ENCODE data around the gene SARDH. TPM values are rescaled to one million over a fixed set of nuclear protein-coding genes. Genes with fewer than 3 reads are reported as not detected.

SARDH gene
- total and polyA plus RNA-seq, 2 donors from 2014 or later: 4.6 to 12.0 TPM

- FAIRE-seq (no peak), DNase-seq (peak in 1 of 5 donors; percentile 12)
- Histone ChIP-seq H3K4me3 (ENCODE audit: low read length in 3 of 3) (no peak overlapping the region), H3K36me3 (ENCODE audit: control insufficient read depth in 2 of 3, insufficient read depth in 3 of 3, low read length in 3 of 3) (no peaks in the 10 kb centered on the region), H3K9me3 (ENCODE audit: control insufficient read depth in 2 of 3, insufficient read depth in 1 of 3, low read length in 3 of 3) (no peaks in the 10 kb centered on the region), H3K27ac (ENCODE audit: low read depth in 2 of 2, low read length in 2 of 2) (no peak overlapping the region), H3K4me1 (ENCODE audit: control insufficient read depth in 2 of 3, insufficient read depth in 2 of 3, low read depth in 1 of 3, low read length in 3 of 3) (peaks cover 0 to 14% (median 0%) of the 10 kb centered on the region in 3 donors), H3K27me3 (ENCODE audit: control insufficient read depth, insufficient read depth, low read length) (no peaks in the 10 kb centered on the region), H3K9ac (ENCODE audit: low read length in 3 of 3) (no peak overlapping the region)
- intact Hi-C loops (cut with DNase I): no loop called here
- TF ChIP-seq CTCF (IDR thresholded peaks at IDR 0.05; ENCODE audit: borderline replicate concordance, extremely low read depth, insufficient read depth): no peak
Observed at GRCh38 chr9:133735931-133736330, 2.2 kb downstream of the SARDH start.

- H3K4me3 ChIP-seq (ENCODE audit: low read length in 3 of 3): no peak overlapping the region
- TF ChIP-seq CTCF (IDR thresholded peaks at IDR 0.05; ENCODE audit: borderline replicate concordance, extremely low read depth, insufficient read depth): no peak
- no peaks in the 10 kb centered on the region for H3K9me3 ChIP-seq (ENCODE audit: control insufficient read depth in 2 of 3, insufficient read depth in 1 of 3, low read length in 3 of 3)
- no peaks in the 10 kb centered on the region for H3K27me3 ChIP-seq (ENCODE audit: control insufficient read depth, insufficient read depth, low read length)
- peak; percentile 11 to 56 (median 48) for DNase-seq
- H3K4me1 ChIP-seq (ENCODE audit: control insufficient read depth in 2 of 3, insufficient read depth in 2 of 3, low read depth in 1 of 3, low read length in 3 of 3): peaks cover 0 to 14% (median 0%) of the 10 kb centered on the region in 3 donors
- FAIRE-seq: no peak
- intact Hi-C loops (cut with DNase I): no loop called here
- H3K27ac ChIP-seq (ENCODE audit: low read depth in 2 of 2, low read length in 2 of 2): no peak overlapping the region
- no peak overlapping the region for H3K9ac ChIP-seq (ENCODE audit: low read length in 3 of 3)
- no peaks in the 10 kb centered on the region for H3K36me3 ChIP-seq (ENCODE audit: control insufficient read depth in 2 of 3, insufficient read depth in 3 of 3, low read length in 3 of 3)
Observed at GRCh38 chr9:133735415-133735775, 2.8 kb downstream of the SARDH start.

- H3K27me3 ChIP-seq (ENCODE audit: control insufficient read depth, insufficient read depth, low read length): no peaks in the 10 kb centered on the region
- intact Hi-C loops (cut with DNase I): no loop called here
- H3K4me3 ChIP-seq (ENCODE audit: low read length in 3 of 3): no peak overlapping the region
- no peaks in the 10 kb centered on the region for H3K9me3 ChIP-seq (ENCODE audit: control insufficient read depth in 2 of 3, insufficient read depth in 1 of 3, low read length in 3 of 3)
- FAIRE-seq (no peak), DNase-seq (peak in 2 of 5 donors; percentile 55 to 69)
- no peak overlapping the region for H3K9ac ChIP-seq (ENCODE audit: low read length in 3 of 3)
- TF ChIP-seq CTCF (IDR thresholded peaks at IDR 0.05; ENCODE audit: borderline replicate concordance, extremely low read depth, insufficient read depth): no peak
- H3K27ac ChIP-seq (ENCODE audit: low read depth in 2 of 2, low read length in 2 of 2): no peak overlapping the region
- peaks cover 0 to 14% (median 0%) of the 10 kb centered on the region in 3 donors for H3K4me1 ChIP-seq (ENCODE audit: control insufficient read depth in 2 of 3, insufficient read depth in 2 of 3, low read depth in 1 of 3, low read length in 3 of 3)
- H3K36me3 ChIP-seq (ENCODE audit: control insufficient read depth in 2 of 3, insufficient read depth in 3 of 3, low read length in 3 of 3): no peaks in the 10 kb centered on the region
Observed at GRCh38 chr9:133734590-133735414, 3.4 kb downstream of the SARDH start.

Measured in kidney (tissue), 14 donors.